ENCODE data around the gene ADAMTS3.

ADAMTS3 gene

DNA sequence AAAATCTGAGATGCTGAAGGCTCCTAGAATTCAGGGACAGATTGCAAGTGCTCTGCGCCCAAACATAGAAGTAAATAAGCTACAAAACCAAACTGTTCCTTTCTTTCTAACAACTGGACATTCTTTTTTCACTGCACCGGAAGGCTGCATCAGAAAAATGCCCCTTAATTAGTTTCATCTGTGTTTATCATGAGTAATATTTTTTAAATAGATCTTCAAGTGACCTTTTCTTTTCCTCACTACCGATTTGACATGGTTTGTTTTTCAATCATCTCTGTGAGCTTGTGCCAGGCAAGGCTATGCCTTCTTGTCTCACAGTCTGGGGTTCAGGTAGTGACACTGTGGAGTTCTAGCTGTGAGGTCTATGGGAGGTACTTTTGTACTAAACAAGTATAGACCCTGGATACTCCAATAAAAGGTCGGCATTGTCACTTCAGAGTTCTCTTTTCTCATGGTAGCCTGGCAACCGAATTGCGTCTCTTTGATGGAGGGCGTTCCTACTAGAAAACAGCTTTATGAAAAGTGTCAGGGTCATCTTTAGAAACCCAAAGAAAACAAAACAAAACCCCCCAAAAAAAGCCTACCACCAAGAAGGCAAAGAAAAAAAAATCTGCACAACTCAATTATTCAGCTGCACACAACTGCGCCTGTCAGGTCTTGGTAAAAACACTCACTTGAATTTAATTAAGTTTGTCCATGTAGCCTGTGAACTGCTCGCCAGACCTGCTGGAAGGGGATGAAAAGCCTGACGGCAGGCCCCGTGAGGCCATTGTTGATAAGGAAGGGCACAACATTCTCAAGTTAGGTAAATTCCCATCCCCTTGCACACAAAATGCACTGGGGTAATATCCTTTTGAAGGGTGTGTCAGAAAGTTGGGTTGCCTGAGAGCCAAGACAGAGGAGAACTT, 22.8 kb upstream of the ADAMTS3 start:
- DNase-seq: no peak
- TF ChIP-seq, protein P1, sequence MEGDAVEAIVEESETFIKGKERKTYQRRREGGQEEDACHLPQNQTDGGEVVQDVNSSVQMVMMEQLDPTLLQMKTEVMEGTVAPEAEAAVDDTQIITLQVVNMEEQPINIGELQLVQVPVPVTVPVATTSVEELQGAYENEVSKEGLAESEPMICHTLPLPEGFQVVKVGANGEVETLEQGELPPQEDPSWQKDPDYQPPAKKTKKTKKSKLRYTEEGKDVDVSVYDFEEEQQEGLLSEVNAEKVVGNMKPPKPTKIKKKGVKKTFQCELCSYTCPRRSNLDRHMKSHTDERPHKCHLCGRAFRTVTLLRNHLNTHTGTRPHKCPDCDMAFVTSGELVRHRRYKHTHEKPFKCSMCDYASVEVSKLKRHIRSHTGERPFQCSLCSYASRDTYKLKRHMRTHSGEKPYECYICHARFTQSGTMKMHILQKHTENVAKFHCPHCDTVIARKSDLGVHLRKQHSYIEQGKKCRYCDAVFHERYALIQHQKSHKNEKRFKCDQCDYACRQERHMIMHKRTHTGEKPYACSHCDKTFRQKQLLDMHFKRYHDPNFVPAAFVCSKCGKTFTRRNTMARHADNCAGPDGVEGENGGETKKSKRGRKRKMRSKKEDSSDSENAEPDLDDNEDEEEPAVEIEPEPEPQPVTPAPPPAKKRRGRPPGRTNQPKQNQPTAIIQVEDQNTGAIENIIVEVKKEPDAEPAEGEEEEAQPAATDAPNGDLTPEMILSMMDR (IDR thresholded peaks at IDR 0.05; ENCODE audit: low read depth, low read length): no peak

GRCh38 chr4:72587334-72587733, 18.3 kb upstream of the ADAMTS3 start:
- TF ChIP-seq, protein P1 (IDR thresholded peaks at IDR 0.05; ENCODE audit: low read depth, low read length): no peak
- Histone ChIP-seq H3K27me3 (ENCODE audit: insufficient read depth, low read depth, severe bottlenecking) (no peaks in the 10 kb centered on the region), H3K36me3 (no peaks in the 10 kb centered on the region), H3K9me3 (ENCODE audit: severe bottlenecking) (no peaks in the 10 kb centered on the region), H3K4me3 (ENCODE audit: low read depth, low read length) (no peak overlapping the region), H3K27ac (no peak overlapping the region)
- no peak for DNase-seq

More for the DNA sequence above, 22.8 kb upstream of the ADAMTS3 start:
- no peaks in the 10 kb centered on the region for H3K9me3 ChIP-seq (ENCODE audit: severe bottlenecking)
- no peaks in the 10 kb centered on the region for H3K36me3 ChIP-seq
- no peaks in the 10 kb centered on the region for H3K27me3 ChIP-seq (ENCODE audit: insufficient read depth, low read depth, severe bottlenecking)
- H3K27ac ChIP-seq: no peak overlapping the region
- H3K4me3 ChIP-seq (ENCODE audit: low read depth, low read length): no peak overlapping the region

DNA sequence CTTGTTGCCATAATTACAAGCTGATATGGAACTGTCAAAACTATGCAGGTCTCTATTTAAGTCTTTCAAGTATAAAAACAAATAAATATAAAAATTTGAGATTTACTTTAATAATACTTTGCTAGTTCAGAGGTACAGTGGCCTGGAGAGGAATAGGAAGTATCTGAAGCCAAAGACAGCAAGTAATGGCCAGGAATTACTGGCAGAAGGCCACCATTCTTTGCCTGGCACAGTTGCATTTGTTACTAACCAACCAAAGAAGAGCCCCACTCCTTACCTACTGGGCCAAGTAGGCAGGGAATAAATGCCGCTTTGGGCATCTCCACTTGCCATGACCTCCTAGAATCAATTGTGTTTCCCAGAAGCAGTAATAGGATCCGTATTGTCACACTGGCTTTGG, 13.8 kb upstream of the ADAMTS3 start:
- TF ChIP-seq, protein P1 (IDR thresholded peaks at IDR 0.05; ENCODE audit: low read depth, low read length): no peak
- Histone ChIP-seq H3K27ac (no peak overlapping the region), H3K36me3 (no peaks in the 10 kb centered on the region), H3K9me3 (ENCODE audit: severe bottlenecking) (no peaks in the 10 kb centered on the region), H3K27me3 (ENCODE audit: insufficient read depth, low read depth, severe bottlenecking) (no peaks in the 10 kb centered on the region), H3K4me3 (ENCODE audit: low read depth, low read length) (no peak overlapping the region)
- no peak for DNase-seq

DNA sequence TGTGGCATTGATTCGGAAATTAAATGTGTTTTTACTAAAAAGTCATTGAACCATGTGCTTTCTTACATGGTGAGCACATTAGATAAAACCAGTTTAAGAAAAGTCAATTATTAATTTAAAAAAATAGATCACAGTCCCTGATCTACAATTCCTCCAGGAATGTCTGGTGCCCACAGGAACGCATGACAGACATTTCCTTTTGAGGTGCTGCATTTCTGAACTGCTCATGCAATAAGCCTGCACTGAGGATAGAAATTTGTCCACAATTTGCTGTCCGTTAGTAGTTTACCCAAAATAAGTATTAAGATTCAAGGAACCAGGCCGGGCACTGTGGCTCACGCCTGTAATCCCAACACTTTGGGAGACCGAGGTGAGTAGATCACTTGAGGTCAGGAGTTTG, 8.2 kb upstream of the ADAMTS3 start:
- H3K27me3 ChIP-seq (ENCODE audit: insufficient read depth, low read depth, severe bottlenecking): no peaks in the 10 kb centered on the region
- TF ChIP-seq, protein P1 (IDR thresholded peaks at IDR 0.05; ENCODE audit: low read depth, low read length): no peak
- H3K4me3 ChIP-seq (ENCODE audit: low read depth, low read length): no peak overlapping the region
- no peak overlapping the region for H3K27ac ChIP-seq
- H3K9me3 ChIP-seq (ENCODE audit: severe bottlenecking): no peaks in the 10 kb centered on the region
- H3K36me3 ChIP-seq: no peaks in the 10 kb centered on the region
- DNase-seq: no peak

- no peak for DNase-seq
- Histone ChIP-seq H3K36me3 (no peaks in the 10 kb centered on the region), H3K9me3 (ENCODE audit: severe bottlenecking) (no peaks in the 10 kb centered on the region), H3K4me3 (ENCODE audit: low read depth, low read length) (no peak overlapping the region), H3K27me3 (ENCODE audit: insufficient read depth, low read depth, severe bottlenecking) (no peaks in the 10 kb centered on the region), H3K27ac (no peak overlapping the region)
- TF ChIP-seq, protein P1 (IDR thresholded peaks at IDR 0.05; ENCODE audit: low read depth, low read length): no peak
Measured at GRCh38 chr4:72571337-72571736, 2.3 kb upstream of the ADAMTS3 start.

All from WERI-Rb-1 (cell line).